SK-N-SH treated with all-trans-retinoic acid at 6 μM for 48 hours (cell line): ENCODE results near the gene RALGAPB.

Experiments
- ATAC-seq: fragments of 200-7000 bp; cut with Tn5 transposase; 3 replicates; pipeline ENCODE4 v1.9.1; 2020; ENCODE audit warnings: mild to moderate bottlenecking, moderate library complexity
- ARNTL ChIP-seq: fragments of 450-650 bp; formaldehyde crosslinking; IDR thresholded peaks from 2 replicates; pipeline ENCODE4 v1.5.0; 2020; ENCODE audit warnings: low read depth, mild to moderate bottlenecking, moderate library complexity, borderline replicate concordance
- BACH2 ChIP-seq: fragments of 250-450 bp; sonication (Bioruptor Pico); IDR thresholded peaks from 2 replicates; pipeline ENCODE4 v1.9.0; 2021; ENCODE audit warnings: mild to moderate bottlenecking, borderline replicate concordance
- CSDC2 ChIP-seq: fragments of 250-450 bp; sonication (Bioruptor Pico); IDR thresholded peaks from 2 replicates; pipeline ENCODE4 v1.5.0; 2020; ENCODE audit warnings: mild to moderate bottlenecking, moderate library complexity
- ESRRG ChIP-seq: fragments of 250-450 bp; sonication (Bioruptor Pico); IDR thresholded peaks from 2 replicates; pipeline ENCODE4 v1.6.1; 2021; ENCODE audit warnings: mild to moderate bottlenecking
- GLIS3 ChIP-seq: fragments of 250-450 bp; sonication (Bioruptor Pico); IDR thresholded peaks from 2 replicates; pipeline ENCODE4 v1.5.0; 2020; ENCODE audit warnings: mild to moderate bottlenecking, moderate library complexity
- ISL1 ChIP-seq: fragments of 250-450 bp; sonication (Bioruptor Pico); IDR thresholded peaks from 2 replicates; pipeline ENCODE4 v2.1.2; 2022; ENCODE audit warnings: mild to moderate bottlenecking, moderate library complexity
- OSR1 ChIP-seq: fragments of 250-450 bp; sonication (Bioruptor Pico); IDR thresholded peaks from 2 replicates; pipeline ENCODE4 v1.8.0; 2022; ENCODE audit warnings: moderate library complexity, mild to moderate bottlenecking, inconsistent platforms
- PPARA ChIP-seq: fragments of 250-450 bp; sonication (Bioruptor Pico); IDR thresholded peaks from 2 replicates; pipeline ENCODE4 v1.5.0; 2020; ENCODE audit warnings: mild to moderate bottlenecking, borderline replicate concordance
- SNAI2 ChIP-seq: fragments of 250-450 bp; sonication (Bioruptor Pico); IDR thresholded peaks from 2 replicates; pipeline ENCODE4 v1.5.0; 2020; ENCODE audit warnings: mild to moderate bottlenecking, moderate library complexity
- TCF4 ChIP-seq: fragments of 250-450 bp; sonication (Bioruptor Pico); IDR thresholded peaks from 2 replicates; pipeline ENCODE4 v1.8.0; 2021; ENCODE audit warnings: mild to moderate bottlenecking, moderate library complexity, borderline replicate concordance
- TOX ChIP-seq: fragments of 250-450 bp; sonication (Bioruptor Pico); IDR thresholded peaks from 2 replicates; pipeline ENCODE4 v1.8.0; 2021; ENCODE audit warnings: mild to moderate bottlenecking, moderate library complexity, borderline replicate concordance
- ZC3H10 ChIP-seq: fragments of 250-450 bp; sonication (Bioruptor Pico); IDR thresholded peaks from 2 replicates; pipeline ENCODE4 v1.5.1; 2021; ENCODE audit warnings: mild to moderate bottlenecking, moderate library complexity
- ZFP3 ChIP-seq: fragments of 250-450 bp; sonication (Bioruptor Pico); IDR thresholded peaks from 2 replicates; pipeline ENCODE4 v1.5.0; 2020; ENCODE audit warnings: mild to moderate bottlenecking, moderate library complexity
- ZFP30 ChIP-seq: fragments of 450-650 bp; formaldehyde crosslinking; IDR thresholded peaks from 2 replicates; pipeline ENCODE4 v1.5.0; 2022; ENCODE audit warnings: mild to moderate bottlenecking, moderate library complexity
- ZNF565 ChIP-seq: fragments of 450-650 bp; formaldehyde crosslinking; conservative IDR thresholded peaks from 2 replicates; pipeline ENCODE4 v1.5.0; 2020; ENCODE audit warnings: low read depth, mild to moderate bottlenecking, moderate library complexity
- ZNF70 ChIP-seq: fragments of 450-650 bp; formaldehyde crosslinking; IDR thresholded peaks from 2 replicates; pipeline ENCODE4 v1.5.0; 2020; ENCODE audit warnings: mild to moderate bottlenecking, moderate library complexity
- ZNF8 ChIP-seq: fragments of 450-650 bp; formaldehyde crosslinking; IDR thresholded peaks from 2 replicates; pipeline ENCODE4 v1.5.0; 2020; ENCODE audit warnings: mild to moderate bottlenecking, moderate library complexity
- TF ChIP-seq, protein P1 (sequence below): fragments of 250-450 bp; sonication (Bioruptor Pico); IDR thresholded peaks from 2 replicates; pipeline ENCODE4 v1.8.0; 2021; ENCODE audit warnings: low read depth, mild to moderate bottlenecking, moderate library complexity, borderline replicate concordance
- TF ChIP-seq, protein P2 (sequence below): fragments of 250-450 bp; sonication (Bioruptor Pico); IDR thresholded peaks from 2 replicates; pipeline ENCODE4 v1.5.1; 2021; ENCODE audit warnings: mild to moderate bottlenecking, moderate library complexity
- TF ChIP-seq, protein P3 (sequence below): fragments of 250-450 bp; sonication (Bioruptor Pico); IDR thresholded peaks from 2 replicates; pipeline ENCODE4 v1.5.1; 2020; ENCODE audit warnings: low read depth, mild to moderate bottlenecking, moderate library complexity

Gene RALGAPB

DNA sequence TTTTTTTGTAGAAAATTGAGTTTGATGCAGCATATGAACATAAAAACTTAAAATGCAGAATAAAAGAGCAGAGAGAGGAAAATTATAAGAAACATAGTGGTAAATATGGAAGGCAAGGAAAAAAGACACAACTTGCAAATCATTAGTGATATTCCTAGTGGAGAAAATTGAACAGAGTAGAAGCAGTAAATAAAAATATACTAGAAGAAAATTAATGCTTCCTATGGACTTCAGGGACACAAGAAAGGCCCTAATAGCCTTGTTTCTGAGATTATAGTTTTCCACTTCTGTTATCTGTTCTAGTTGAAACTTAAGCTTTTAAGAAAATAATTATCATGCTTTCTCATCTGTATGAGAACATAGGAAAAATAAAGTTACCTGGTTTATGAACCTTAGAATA lies 82.8 kb downstream of the RALGAPB start:
- TF ChIP-seq, protein P1, sequence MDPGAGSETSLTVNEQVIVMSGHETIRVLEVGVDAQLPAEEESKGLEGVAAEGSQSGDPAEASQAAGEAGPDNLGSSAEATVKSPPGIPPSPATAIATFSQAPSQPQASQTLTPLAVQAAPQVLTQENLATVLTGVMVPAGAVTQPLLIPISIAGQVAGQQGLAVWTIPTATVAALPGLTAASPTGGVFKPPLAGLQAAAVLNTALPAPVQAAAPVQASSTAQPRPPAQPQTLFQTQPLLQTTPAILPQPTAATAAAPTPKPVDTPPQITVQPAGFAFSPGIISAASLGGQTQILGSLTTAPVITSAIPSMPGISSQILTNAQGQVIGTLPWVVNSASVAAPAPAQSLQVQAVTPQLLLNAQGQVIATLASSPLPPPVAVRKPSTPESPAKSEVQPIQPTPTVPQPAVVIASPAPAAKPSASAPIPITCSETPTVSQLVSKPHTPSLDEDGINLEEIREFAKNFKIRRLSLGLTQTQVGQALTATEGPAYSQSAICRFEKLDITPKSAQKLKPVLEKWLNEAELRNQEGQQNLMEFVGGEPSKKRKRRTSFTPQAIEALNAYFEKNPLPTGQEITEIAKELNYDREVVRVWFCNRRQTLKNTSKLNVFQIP (CRISPR knock-in tag) = no peak
- TF ChIP-seq ARNTL (CRISPR knock-in tag) (no peak), TOX (no peak), ZFP3 (CRISPR knock-in tag) (no peak), SNAI2 (CRISPR knock-in tag) (no peak), ZFP30 (CRISPR knock-in tag) (no peak), GLIS3 (no peak), CSDC2 (no peak), ZNF70 (CRISPR knock-in tag) (no peak), PPARA (CRISPR knock-in tag) (no peak), ZNF565 (CRISPR knock-in tag) (no peak), ZNF8 (CRISPR knock-in tag) (no peak), OSR1 (no peak), ESRRG (CRISPR knock-in tag) (no peak), ZC3H10 (CRISPR knock-in tag) (no peak)
- TF ChIP-seq, protein P2, sequence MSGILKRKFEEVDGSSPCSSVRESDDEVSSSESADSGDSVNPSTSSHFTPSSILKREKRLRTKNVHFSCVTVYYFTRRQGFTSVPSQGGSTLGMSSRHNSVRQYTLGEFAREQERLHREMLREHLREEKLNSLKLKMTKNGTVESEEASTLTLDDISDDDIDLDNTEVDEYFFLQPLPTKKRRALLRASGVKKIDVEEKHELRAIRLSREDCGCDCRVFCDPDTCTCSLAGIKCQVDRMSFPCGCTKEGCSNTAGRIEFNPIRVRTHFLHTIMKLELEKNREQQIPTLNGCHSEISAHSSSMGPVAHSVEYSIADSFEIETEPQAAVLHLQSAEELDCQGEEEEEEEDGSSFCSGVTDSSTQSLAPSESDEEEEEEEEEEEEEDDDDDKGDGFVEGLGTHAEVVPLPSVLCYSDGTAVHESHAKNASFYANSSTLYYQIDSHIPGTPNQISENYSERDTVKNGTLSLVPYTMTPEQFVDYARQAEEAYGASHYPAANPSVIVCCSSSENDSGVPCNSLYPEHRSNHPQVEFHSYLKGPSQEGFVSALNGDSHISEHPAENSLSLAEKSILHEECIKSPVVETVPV (CRISPR knock-in tag) = no peak
- TF ChIP-seq, protein P3, sequence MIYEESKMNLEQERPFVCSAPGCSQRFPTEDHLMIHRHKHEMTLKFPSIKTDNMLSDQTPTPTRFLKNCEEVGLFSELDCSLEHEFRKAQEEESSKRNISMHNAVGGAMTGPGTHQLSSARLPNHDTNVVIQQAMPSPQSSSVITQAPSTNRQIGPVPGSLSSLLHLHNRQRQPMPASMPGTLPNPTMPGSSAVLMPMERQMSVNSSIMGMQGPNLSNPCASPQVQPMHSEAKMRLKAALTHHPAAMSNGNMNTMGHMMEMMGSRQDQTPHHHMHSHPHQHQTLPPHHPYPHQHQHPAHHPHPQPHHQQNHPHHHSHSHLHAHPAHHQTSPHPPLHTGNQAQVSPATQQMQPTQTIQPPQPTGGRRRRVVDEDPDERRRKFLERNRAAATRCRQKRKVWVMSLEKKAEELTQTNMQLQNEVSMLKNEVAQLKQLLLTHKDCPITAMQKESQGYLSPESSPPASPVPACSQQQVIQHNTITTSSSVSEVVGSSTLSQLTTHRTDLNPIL (CRISPR knock-in tag) = no peak
- no peak for ATAC-seq

DNA sequence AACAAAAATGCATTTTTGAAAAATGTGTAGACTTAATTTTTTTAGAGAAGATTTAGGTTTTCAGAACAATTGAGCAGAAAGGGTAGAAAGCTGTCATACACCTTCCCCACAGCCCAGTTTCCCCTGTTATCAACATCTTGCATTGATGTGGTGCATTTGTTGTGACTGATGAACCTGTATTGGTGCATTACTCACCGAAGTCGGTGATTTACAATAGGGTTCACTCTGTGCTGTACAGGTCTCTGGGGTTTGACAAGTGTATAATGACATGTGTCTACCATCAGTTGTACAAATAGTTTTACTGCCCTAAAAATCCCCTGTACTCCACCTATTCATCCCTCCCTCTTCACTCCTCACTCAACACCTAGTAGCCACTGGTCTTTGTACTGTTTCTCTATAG lies 84.5 kb downstream of the RALGAPB start:
- TF ChIP-seq ZNF565 (CRISPR knock-in tag) (no peak), TCF4 (no peak), PPARA (CRISPR knock-in tag) (no peak), BACH2 (CRISPR knock-in tag) (no peak)
- TF ChIP-seq, protein P3 (CRISPR knock-in tag) = no peak
- ATAC-seq = no peak

DNA sequence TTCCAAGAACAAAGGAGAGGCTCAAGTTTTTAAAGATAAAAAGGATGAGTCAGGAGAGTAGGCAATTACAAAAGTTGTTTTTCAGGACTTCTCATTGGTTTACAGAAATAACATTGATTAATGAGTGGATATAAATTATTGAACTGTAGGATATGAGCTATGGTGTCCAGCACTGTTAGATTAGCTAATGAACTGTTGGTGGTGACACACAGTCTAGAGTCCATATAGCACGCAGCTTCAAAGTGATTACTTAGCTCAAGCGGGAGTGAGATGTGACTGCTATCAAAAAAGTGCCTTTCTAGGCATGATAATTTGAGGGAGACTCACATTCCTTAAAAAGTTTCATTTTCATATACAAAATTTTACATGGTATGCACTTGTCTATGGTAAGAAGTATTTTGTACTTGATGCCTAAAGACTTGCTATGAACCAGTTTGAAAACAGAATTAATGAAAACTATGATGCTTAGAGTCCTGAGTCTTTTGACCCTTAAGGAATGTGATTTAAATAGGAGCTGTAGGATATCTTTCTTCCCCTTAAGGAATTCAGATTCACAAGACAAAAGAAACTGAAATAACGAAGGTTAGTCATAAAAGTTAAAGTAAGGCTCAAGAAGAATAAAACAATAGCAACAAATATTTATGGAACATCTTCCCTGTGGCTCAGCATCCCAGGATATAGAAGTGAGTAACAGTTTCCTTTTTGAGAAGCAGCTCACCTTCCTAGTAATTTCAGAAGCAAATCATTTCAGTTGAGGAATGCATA lies 86.1 kb downstream of the RALGAPB start:
- ATAC-seq = no peak
- no peak for TF ChIP-seq BACH2 (CRISPR knock-in tag)
- no peak for TF ChIP-seq SNAI2 (CRISPR knock-in tag)
- no peak for TF ChIP-seq ZFP3 (CRISPR knock-in tag)
- no peak for TF ChIP-seq ISL1 (CRISPR knock-in tag)
- TF ChIP-seq GLIS3 = no peak
- TF ChIP-seq ARNTL (CRISPR knock-in tag) = no peak

DNA sequence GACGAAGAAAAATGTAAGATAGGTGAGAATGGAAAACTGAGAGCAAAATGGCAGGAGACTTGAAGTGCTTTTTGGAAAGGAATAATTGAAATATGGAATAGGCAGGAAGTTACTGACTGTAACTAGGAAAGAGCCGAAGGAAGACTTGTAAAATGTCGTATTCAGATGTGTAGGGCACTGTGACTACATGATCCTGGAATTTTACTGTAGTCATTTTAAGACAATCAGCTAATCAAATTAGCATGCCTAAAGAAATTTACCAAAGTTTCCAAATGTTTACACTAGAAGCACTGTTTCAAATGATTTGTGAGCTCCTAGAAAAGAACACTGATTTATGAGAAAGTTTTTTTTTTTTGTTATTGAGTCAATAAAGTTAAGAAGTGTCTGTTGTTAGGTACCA lies 87.1 kb downstream of the RALGAPB start:
- peak; percentile 67 for ATAC-seq
- TF ChIP-seq ZNF565 (CRISPR knock-in tag) = no peak
- TF ChIP-seq, protein P1 (CRISPR knock-in tag) = no peak
- TF ChIP-seq ISL1 (CRISPR knock-in tag) = peak; percentile 68
- TF ChIP-seq, protein P3 (CRISPR knock-in tag) = 0 out of 2 replicates have a peak, but pooled peaks have one; percentile 34
